Kidney capillary endothelial cell (primary cell): ENCODE results near the gene HDGFL1.

Experiments
- DNase-seq: peaks from one replicate; pipeline ENCODE4 v3.0.0-alpha.2; 2018; ENCODE audit warnings: low spot score

Gene HDGFL1

DNA sequence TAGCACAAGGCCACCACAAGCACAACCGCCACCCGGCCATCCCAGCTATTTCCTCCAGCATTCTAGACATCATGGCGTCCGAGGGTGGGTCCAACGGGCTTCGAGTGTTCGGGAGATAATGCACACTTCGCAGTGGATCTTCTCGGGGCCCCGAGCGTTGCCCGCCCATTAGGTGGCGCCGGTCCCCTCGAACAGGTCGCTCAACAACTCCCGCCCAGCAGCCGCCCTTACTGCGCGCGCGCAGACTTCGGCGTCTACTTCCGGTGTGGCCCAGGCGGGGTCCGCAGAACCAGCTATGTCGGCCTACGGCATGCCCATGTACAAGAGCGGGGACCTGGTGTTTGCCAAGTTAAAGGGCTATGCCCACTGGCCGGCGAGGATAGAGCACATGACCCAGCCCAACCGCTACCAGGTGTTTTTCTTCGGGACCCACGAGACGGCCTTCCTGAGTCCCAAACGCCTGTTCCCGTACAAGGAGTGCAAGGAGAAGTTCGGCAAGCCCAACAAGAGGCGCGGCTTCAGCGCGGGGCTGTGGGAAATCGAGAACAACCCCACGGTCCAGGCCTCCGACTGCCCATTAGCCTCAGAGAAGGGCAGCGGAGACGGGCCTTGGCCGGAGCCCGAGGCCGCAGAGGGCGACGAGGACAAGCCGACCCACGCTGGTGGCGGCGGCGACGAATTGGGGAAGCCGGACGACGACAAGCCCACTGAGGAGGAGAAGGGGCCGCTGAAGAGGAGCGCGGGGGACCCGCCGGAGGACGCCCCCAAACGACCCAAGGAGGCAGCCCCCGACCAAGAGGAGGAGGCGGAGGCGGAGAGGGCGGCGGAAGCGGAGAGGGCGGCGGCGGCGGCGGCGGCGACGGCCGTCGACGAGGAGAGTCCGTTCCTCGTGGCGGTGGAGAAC lies at the start of gene HDGFL1:
Gene HDGFL1, plus strand, starts transcription at position 286 of the 904 bp plus-strand sequence. Its CDS starts 10 bp downstream, at position 296.
- DNase-seq = no peak

DNA sequence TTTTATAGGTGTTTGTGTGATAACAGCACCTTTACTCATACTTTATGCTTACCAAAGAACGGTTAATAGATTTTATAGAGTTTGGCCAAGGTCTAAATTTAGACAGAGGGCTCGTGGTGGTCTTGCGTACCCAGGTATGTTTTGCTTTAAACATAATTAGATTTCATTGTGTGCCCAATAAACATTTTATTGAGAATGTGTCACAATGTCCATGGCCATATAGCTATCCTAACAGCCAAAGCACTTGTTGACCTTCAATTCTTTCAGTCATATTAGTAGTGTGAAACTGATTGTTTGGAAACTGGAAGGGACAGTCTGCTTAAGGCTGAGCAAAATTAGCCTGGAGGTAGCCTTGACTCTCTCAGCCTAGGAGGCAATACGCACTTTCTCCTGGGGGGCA lies 48.3 kb upstream of the HDGFL1 start:
- DNase-seq = no peak

GRCh38 chr6:22526736-22527135 lies 42.6 kb upstream of the HDGFL1 start:
- DNase-seq = no peak

- DNase-seq = no peak
These were observed 39.5 kb upstream of the HDGFL1 start for GRCh38 chr6:22529866-22530265.

- no peak for DNase-seq
These were observed 38.9 kb upstream of the HDGFL1 start for GRCh38 chr6:22530506-22530905.

DNA sequence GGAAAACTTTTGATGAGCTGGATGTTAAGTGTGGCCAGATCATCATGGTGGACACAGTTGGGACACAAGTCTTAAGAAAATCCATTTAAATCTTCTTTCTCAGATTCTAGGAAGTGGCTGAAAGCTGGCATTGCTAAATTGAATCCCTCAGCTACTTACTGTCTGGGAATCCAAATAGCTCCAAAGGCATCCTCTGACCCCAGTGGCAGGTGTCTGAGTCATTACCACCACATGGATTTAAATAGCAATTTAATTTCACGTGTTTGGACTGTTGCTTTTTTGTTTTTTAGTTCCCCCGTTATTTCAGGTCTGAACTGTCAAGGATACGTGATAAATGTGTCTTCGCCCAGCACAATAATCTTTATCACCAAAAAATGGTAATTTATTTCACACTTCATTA lies 33.2 kb upstream of the HDGFL1 start:
- no peak for DNase-seq

DNA sequence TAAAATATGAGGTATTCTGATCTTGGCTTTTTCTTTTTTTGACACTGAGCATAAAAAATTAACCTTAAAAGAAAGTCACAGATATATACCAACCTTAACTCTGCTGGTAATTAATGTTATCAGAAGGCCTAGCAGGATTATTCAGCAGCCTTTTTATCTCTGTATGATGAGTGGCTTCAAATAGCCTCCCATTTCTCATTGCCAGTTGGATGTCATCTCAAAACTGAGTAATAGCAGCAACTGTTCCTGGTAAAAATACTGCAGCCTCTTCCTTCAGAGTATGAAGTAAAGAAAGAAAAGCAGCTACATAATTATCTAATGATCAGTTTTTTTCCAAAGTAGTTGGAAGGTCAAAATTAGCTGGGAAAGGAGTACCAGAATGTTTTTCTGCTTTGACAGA lies 24.9 kb upstream of the HDGFL1 start:
- DNase-seq = no peak

GRCh38 chr6:22545051-22545450 lies 24.3 kb upstream of the HDGFL1 start:
- no peak for DNase-seq

GRCh38 chr6:22546236-22546635 lies 23.1 kb upstream of the HDGFL1 start:
- no peak for DNase-seq

GRCh38 chr6:22550971-22551670 lies 18.2 kb upstream of the HDGFL1 start:
- DNase-seq = no peak

DNA sequence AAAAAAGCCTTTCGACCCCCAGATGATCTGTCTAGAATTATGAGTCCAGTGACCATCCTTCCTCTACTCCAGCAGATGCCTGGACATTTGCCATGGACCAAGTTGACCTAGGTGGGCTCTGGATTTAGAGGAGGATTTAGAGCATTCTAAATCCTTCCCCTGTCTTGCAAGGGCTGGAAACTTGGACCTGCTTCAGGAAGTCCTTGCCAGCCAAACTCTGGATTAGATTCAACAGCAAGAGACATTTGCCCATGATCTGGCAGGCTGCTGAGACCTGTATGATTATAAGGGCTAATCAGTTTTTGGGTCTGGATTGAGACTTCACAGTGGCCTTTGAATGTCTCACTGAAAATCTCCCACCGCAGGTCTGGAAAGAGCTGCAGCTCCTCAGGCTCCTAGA lies 13.1 kb upstream of the HDGFL1 start:
- no peak for DNase-seq

DNA sequence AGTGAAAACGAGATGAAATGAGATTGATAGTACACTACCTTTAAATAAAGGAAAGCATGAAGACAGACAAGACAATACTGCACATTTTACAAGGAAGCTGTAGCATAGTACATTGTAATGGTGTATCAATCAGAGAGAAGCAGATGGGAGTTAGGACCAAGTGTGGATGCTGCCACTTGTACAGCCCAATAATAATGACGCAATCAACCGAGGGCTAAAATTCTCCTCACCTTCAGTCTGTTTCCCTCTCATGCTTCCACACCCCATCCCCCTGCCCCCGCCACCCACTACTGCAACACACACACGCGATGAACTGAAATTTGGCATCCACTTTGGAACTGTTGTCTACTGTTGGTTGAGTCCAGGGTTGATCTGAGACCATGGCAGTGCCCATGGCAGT lies 12.4 kb upstream of the HDGFL1 start:
- no peak for DNase-seq

GRCh38 chr6:22558288-22558882 lies 11.0 kb upstream of the HDGFL1 start:
- no peak for DNase-seq

DNA sequence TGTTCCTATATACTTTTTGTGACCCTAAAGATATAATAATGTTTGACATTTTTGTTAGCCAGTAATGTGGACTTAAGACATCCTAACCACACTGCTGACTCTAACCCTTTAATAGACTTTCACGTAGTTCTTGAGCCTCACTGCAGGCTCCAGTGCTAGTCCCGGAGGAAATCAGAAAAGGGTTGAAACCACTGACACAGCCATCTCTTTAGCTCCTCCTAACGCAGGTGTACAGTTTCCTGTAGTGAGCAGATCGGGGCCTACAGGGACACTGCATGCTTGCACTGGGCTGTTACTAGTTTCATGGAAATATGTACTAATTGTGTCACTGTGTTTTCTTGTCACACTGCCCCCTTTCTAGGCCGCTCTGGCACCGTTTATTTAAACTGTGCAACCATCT lies 512 bp upstream of the HDGFL1 start:
- no peak for DNase-seq

DNA sequence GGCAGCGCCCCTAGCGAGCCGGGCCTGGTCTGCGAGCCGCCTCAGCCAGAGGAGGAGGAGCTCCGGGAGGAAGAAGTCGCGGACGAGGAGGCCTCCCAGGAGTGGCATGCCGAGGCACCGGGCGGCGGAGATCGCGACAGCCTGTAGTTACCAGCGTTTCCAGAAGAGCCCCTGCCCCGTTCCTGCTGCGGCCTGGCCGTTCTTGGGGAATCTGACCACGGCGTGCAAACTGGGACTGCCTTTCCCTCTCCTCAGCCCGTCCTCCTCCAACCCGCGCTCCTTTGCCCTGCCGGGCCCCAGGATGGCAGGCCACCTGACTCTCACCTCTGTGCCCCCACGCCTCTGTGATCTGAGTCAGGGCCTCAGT lies 802 bp downstream of the HDGFL1 start:
- no peak for DNase-seq

- no peak for DNase-seq
These were observed 5.8 kb downstream of the HDGFL1 start for GRCh38 chr6:22575190-22575589.

DNA sequence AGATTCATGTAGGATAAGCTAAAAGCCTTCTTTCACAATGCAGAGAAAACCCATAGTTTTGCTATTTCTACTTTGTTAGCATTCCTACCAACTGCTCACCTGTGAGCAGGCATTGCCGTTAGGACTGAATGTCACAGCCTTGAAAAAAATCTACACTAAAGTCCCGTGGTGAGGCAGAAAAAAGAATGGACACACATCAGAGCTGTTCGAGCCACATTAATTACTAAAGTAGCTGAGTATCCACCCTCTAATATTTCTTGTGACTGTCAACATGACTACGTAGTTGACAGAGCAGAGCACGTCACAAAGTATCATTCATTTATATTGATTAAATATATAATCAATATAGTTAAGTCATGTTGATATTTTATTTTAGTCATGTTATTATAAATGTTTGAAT lies 10.1 kb downstream of the HDGFL1 start:
- DNase-seq = no peak

GRCh38 chr6:22580337-22580736 lies 11.0 kb downstream of the HDGFL1 start:
- no peak for DNase-seq

GRCh38 chr6:22582417-22583205 lies 13.2 kb downstream of the HDGFL1 start:
- DNase-seq = no peak

- DNase-seq = no peak
These were observed 13.9 kb downstream of the HDGFL1 start for GRCh38 chr6:22583230-22583629.

GRCh38 chr6:22583927-22584326 lies 14.6 kb downstream of the HDGFL1 start:
- DNase-seq = no peak

GRCh38 chr6:22589118-22589517 lies 19.8 kb downstream of the HDGFL1 start:
- no peak for DNase-seq
